Measurements from ENCODE around the gene HERC3.

HERC3 gene

GRCh38 chr4:88720451-88721428 lies 128.5 kb downstream of the HERC3 start:
- DNase-seq (ENCODE audit: low read depth in 2 of 2), result no peak

GRCh38 chr4:88722276-88722780 lies 130.0 kb downstream of the HERC3 start:
- no peak for DNase-seq (ENCODE audit: low read depth in 2 of 2)

- no peak for DNase-seq (ENCODE audit: low read depth in 2 of 2)
Measured at GRCh38 chr4:88722828-88723227, 130.5 kb downstream of the HERC3 start.

- DNase-seq (ENCODE audit: low read depth in 2 of 2), result no peak
Measured at GRCh38 chr4:88724406-88724805, 132.1 kb downstream of the HERC3 start.

GRCh38 chr4:88725143-88725542 lies 132.9 kb downstream of the HERC3 start:
- no peak for DNase-seq (ENCODE audit: low read depth in 2 of 2)

GRCh38 chr4:88725986-88726385 lies 133.7 kb downstream of the HERC3 start:
- DNase-seq (ENCODE audit: low read depth in 2 of 2), result no peak

- no peak for DNase-seq (ENCODE audit: low read depth in 2 of 2)
Measured at GRCh38 chr4:88728146-88728545, 135.9 kb downstream of the HERC3 start.

GRCh38 chr4:88729146-88729760 lies 137.0 kb downstream of the HERC3 start:
- DNase-seq (ENCODE audit: low read depth in 2 of 2), result no peak

GRCh38 chr4:88730811-88731210 lies 138.5 kb downstream of the HERC3 start:
- no peak for DNase-seq (ENCODE audit: low read depth in 2 of 2)

GRCh38 chr4:88731381-88731780 lies 139.1 kb downstream of the HERC3 start:
- no peak for DNase-seq (ENCODE audit: low read depth in 2 of 2)

- DNase-seq (ENCODE audit: low read depth in 2 of 2), result no peak
Measured at GRCh38 chr4:88732714-88733368, 140.6 kb downstream of the HERC3 start.

- DNase-seq (ENCODE audit: low read depth in 2 of 2), result no peak
Measured at GRCh38 chr4:88734403-88734949, 142.2 kb downstream of the HERC3 start.

- no peak for DNase-seq (ENCODE audit: low read depth in 2 of 2)
Measured at GRCh38 chr4:88735564-88735963, 143.3 kb downstream of the HERC3 start.

GRCh38 chr4:88736264-88736663 lies 144.0 kb downstream of the HERC3 start:
- no peak for DNase-seq (ENCODE audit: low read depth in 2 of 2)

- DNase-seq (ENCODE audit: low read depth in 2 of 2), result no peak
Measured at GRCh38 chr4:88737307-88737941, 145.1 kb downstream of the HERC3 start.

- DNase-seq (ENCODE audit: low read depth in 2 of 2), result no peak
Measured at GRCh38 chr4:88738180-88738579, 145.9 kb downstream of the HERC3 start.

- no peak for DNase-seq (ENCODE audit: low read depth in 2 of 2)
Measured at GRCh38 chr4:88742561-88742960, 150.3 kb downstream of the HERC3 start.

- no peak for DNase-seq (ENCODE audit: low read depth in 2 of 2)
Measured at GRCh38 chr4:88743696-88744095, 151.4 kb downstream of the HERC3 start.

- no peak for DNase-seq (ENCODE audit: low read depth in 2 of 2)
Measured at GRCh38 chr4:88744609-88745008, 152.3 kb downstream of the HERC3 start.

- no peak for DNase-seq (ENCODE audit: low read depth in 2 of 2)
Measured at GRCh38 chr4:88745175-88745574, 152.9 kb downstream of the HERC3 start.

GRCh38 chr4:88745581-88746163 lies 153.4 kb downstream of the HERC3 start:
- no peak for DNase-seq (ENCODE audit: low read depth in 2 of 2)

Measured in activated CD4-positive, alpha-beta T cell treated with anti-CD3 and anti-CD28 coated beads for 24 hours (primary cell).